B cell (primary cell): ENCODE data around the gene BMS1.

Source experiments
- EZH2 ChIP-seq: IDR thresholded peaks from 2 replicates; pipeline ENCODE4 v1.6.1; 2012; ENCODE audit warnings: borderline replicate concordance, low read depth, mild to moderate bottlenecking, moderate library complexity, low read length; ENCODE audit not compliant: insufficient read depth, poor library complexity, severe bottlenecking
- TF ChIP-seq, protein P1 (sequence below): fragments of 200-600 bp; IDR thresholded peaks from one replicate; pipeline ENCODE4 v1.8.0; 2022; ENCODE audit warnings: antibody characterized with exemption, mild to moderate bottlenecking

DNA sequence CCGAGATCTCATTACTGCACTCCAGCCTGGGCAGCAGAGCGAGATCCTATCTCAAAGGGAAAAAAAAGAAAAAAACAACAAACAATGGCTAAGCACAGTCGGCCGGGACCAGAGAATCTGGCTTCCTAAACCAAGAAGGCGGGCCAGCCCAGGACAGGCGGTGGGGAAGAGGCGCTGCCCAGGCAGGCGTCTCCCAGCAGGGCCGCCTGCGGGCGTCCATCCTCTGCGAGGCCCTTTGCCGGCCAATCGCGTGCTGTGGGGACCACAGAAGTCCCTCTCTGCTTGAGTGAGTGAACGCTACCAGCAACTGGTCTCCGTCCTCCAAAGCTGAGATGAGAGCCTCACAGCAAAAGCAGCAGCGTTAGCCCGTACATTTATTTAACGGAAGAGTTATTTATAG, 14.7 kb upstream of the BMS1 start:
- TF ChIP-seq EZH2, result no peak
- TF ChIP-seq, protein P1, sequence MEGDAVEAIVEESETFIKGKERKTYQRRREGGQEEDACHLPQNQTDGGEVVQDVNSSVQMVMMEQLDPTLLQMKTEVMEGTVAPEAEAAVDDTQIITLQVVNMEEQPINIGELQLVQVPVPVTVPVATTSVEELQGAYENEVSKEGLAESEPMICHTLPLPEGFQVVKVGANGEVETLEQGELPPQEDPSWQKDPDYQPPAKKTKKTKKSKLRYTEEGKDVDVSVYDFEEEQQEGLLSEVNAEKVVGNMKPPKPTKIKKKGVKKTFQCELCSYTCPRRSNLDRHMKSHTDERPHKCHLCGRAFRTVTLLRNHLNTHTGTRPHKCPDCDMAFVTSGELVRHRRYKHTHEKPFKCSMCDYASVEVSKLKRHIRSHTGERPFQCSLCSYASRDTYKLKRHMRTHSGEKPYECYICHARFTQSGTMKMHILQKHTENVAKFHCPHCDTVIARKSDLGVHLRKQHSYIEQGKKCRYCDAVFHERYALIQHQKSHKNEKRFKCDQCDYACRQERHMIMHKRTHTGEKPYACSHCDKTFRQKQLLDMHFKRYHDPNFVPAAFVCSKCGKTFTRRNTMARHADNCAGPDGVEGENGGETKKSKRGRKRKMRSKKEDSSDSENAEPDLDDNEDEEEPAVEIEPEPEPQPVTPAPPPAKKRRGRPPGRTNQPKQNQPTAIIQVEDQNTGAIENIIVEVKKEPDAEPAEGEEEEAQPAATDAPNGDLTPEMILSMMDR, result no peak
